Common myeloid progenitor, CD34-positive (primary cell): ENCODE results near the gene DHRSX.
"Not testable (repeated sequence)": the region's sequence is repeated elsewhere in the genome, so short reads cannot be mapped to it uniquely, and the experiment has no call there.

Source experiments
- CTCF ChIA-PET: fragments of 350-600 bp; sonication (Branson Sonifier 250); formaldehyde crosslinking; loops from one replicate; lab custom pipeline; 2021; ENCODE audit warnings: antibody characterized with exemption; lab: Charles Lee
- POLR2A ChIA-PET: fragments of 350-600 bp; sonication (Branson Sonifier 250); formaldehyde crosslinking; loops from one replicate; lab custom pipeline; 2021; ENCODE audit warnings: antibody characterized with exemption; lab: Charles Lee
- DNase-seq, 3 donors: peaks; one replicate each; pipeline versions ENCODE4 v3.0.0 to v3.0.0-alpha.2; 2013
- H3K27ac ChIP-seq, 2 experiments: 1 replicate in 1 of 2; 2 replicates in 1 of 2; pipeline ENCODE4 v1.7.0; 2013; ENCODE audit warnings: inconsistent platforms in 2 of 2, low read length in 2 of 2, mild to moderate bottlenecking in 2 of 2, low read depth in 1 of 2, moderate library complexity in 1 of 2; ENCODE audit not compliant: severe bottlenecking in 2 of 2, insufficient read depth in 1 of 2, poor library complexity in 1 of 2
- H3K27me3 ChIP-seq, 5 experiments: replicated peaks in 2 of 5; 1 replicate in 3 of 5; 2 replicates in 2 of 5; pipeline versions ENCODE4 v1.6.1 to v1.7.0; 2013; ENCODE audit warnings: low read length in 4 of 5, mild to moderate bottlenecking in 2 of 5, moderate library complexity in 2 of 5, inconsistent platforms in 1 of 5; ENCODE audit not compliant: insufficient read depth in 5 of 5, control insufficient read depth in 4 of 5
- H3K36me3 ChIP-seq, 4 experiments: 1 replicate in 2 of 4; 2 replicates in 2 of 4; pipeline versions ENCODE4 v1.6.1 to v1.7.0; 2013; ENCODE audit warnings: low read length in 3 of 4, control low read depth in 1 of 4, mild to moderate bottlenecking in 1 of 4; ENCODE audit not compliant: control insufficient read depth in 4 of 4, insufficient read depth in 4 of 4
- H3K4me1 ChIP-seq, 4 experiments: 1 replicate in 3 of 4; 2 replicates in 1 of 4; pipeline versions ENCODE4 v1.6.1 to v1.7.1; 2013; ENCODE audit warnings: low read length in 3 of 4, mild to moderate bottlenecking in 3 of 4, control low read depth in 1 of 4, inconsistent platforms in 1 of 4, moderate library complexity in 1 of 4; ENCODE audit not compliant: control insufficient read depth in 4 of 4, insufficient read depth in 4 of 4; ENCODE audit errors: control extremely low read depth in 1 of 4
- H3K4me3 ChIP-seq, 7 experiments: 1 replicate in 4 of 7; 2 replicates in 3 of 7; pipeline versions ENCODE4 v1.5.1 to v1.7.0; 2013; ENCODE audit warnings: mild to moderate bottlenecking in 7 of 7, low read length in 6 of 7, moderate library complexity in 6 of 7, inconsistent platforms in 2 of 7, low read depth in 2 of 7, control low read depth in 1 of 7; ENCODE audit not compliant: insufficient read depth in 4 of 7, control insufficient read depth in 1 of 7; ENCODE audit errors: extremely low read depth in 1 of 7
- H3K9me3 ChIP-seq, 5 experiments: 1 replicate in 4 of 5; 2 replicates in 1 of 5; pipeline versions ENCODE4 v1.6.1 to v1.7.1; 2013; ENCODE audit warnings: low read length in 4 of 5, mild to moderate bottlenecking in 2 of 5, inconsistent platforms in 1 of 5, low read depth in 1 of 5, moderate library complexity in 1 of 5; ENCODE audit not compliant: control insufficient read depth in 4 of 5, insufficient read depth in 2 of 5; ENCODE audit errors: control extremely low read depth in 1 of 5
- WGBS: methylation state at CpG from one replicate; pipeline ENCODE4 v1.1.5; 2013; ENCODE audit not compliant: insufficient coverage; 5-methylcytosine and 5-hydroxymethylcytosine counted together

The DHRSX gene

DNA sequence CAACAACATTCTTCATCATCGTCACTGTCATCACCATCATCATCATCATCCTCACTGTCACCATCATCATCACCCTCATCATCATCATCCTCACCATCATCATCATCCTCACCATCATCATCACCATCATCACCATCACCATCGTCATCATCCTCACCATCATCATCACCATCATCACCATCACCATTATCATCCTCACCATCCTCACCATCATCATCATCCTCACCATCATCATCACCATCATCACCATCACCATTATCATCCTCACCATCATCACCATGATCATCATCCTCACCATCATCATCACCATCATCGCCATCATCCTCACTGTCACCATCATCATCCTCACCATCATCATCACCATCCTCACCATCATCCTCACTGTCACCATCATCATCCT is 18.9 kb upstream of the DHRSX start:
- WGBS = 73% methylated on average over 3 of the region's 3 CpGs
- CTCF ChIA-PET, DNase-seq, H3K4me3 ChIP-seq, POLR2A ChIA-PET, H3K36me3 ChIP-seq, H3K9me3 ChIP-seq, H3K27ac ChIP-seq, H3K27me3 ChIP-seq: not testable (repeated sequence)
- peaks cover 4 to 15% (median 10%) of the 10 kb centered on the region in 4 experiments for H3K4me1 ChIP-seq

GRCh38 chrX:2517055-2517454 is 16.3 kb upstream of the DHRSX start:
- no peaks in the 10 kb centered on the region for H3K36me3 ChIP-seq
- CTCF ChIA-PET = no interaction called here
- no peak overlapping the region for H3K4me3 ChIP-seq
- 93% methylated on average over 3 of the region's 6 CpGs for WGBS
- DNase-seq = no peak
- peaks cover 4 to 19% (median 10%) of the 10 kb centered on the region in 4 experiments for H3K4me1 ChIP-seq
- no peaks in the 10 kb centered on the region for H3K9me3 ChIP-seq
- no peaks in the 10 kb centered on the region for H3K27me3 ChIP-seq
- no peak overlapping the region for H3K27ac ChIP-seq
- POLR2A ChIA-PET = no interaction called here

GRCh38 chrX:2516623-2517022 is 15.8 kb upstream of the DHRSX start:
- H3K27me3 ChIP-seq = no peaks in the 10 kb centered on the region
- 91% methylated on average over 3 of the region's 5 CpGs for WGBS
- H3K9me3 ChIP-seq = no peaks in the 10 kb centered on the region
- H3K4me1 ChIP-seq = peaks cover 4 to 15% (median 8%) of the 10 kb centered on the region in 4 experiments
- ChIA-PET POLR2A (no interaction called here), CTCF (no interaction called here)
- H3K36me3 ChIP-seq = no peaks in the 10 kb centered on the region
- no peak for DNase-seq
- no peak overlapping the region for H3K4me3 ChIP-seq
- H3K27ac ChIP-seq = no peak overlapping the region

DNA sequence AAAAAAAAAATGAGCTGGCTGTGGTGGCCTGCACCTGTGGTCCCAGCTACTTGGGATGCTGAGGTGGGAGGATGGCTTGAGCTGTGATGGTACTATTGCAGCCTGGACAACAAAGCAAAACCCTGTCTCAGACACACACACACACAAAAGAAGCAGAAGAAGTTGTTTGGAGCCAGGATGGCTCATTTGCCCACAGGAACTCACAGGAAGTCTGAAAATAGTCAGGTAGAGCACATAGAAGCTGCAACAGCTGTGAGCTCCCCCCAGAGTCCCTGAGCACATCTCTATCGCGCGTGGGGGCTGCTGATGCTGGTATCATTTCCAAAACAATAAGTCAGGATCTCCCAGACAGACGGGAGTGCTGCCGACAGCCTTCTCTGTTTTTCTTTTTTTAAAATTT is 13.4 kb upstream of the DHRSX start:
- H3K36me3 ChIP-seq = no peaks in the 10 kb centered on the region
- WGBS = 39% methylated on average over 4 of the region's 5 CpGs
- H3K9me3 ChIP-seq = no peaks in the 10 kb centered on the region
- H3K4me1 ChIP-seq = peaks cover 0 to 4% (median 0%) of the 10 kb centered on the region in 4 experiments
- no peaks in the 10 kb centered on the region for H3K27me3 ChIP-seq
- CTCF ChIA-PET = no interaction called here
- POLR2A ChIA-PET = no interaction called here
- no peak overlapping the region for H3K27ac ChIP-seq
- no peak for DNase-seq
- no peak overlapping the region for H3K4me3 ChIP-seq

- Histone ChIP-seq H3K4me3 (no peak overlapping the region), H3K36me3 (no peaks in the 10 kb centered on the region), H3K9me3 (no peaks in the 10 kb centered on the region), H3K4me1 (peaks cover 0 to 4% (median 0%) of the 10 kb centered on the region in 4 experiments), H3K27me3 (no peaks in the 10 kb centered on the region), H3K27ac (no peak overlapping the region)
- DNase-seq = no peak
- ChIA-PET POLR2A (no interaction called here), CTCF (no interaction called here)
- 96% methylated on average over 5 of the region's 6 CpGs for WGBS
Measured at GRCh38 chrX:2513121-2513664, 12.4 kb upstream of the DHRSX start.

DNA sequence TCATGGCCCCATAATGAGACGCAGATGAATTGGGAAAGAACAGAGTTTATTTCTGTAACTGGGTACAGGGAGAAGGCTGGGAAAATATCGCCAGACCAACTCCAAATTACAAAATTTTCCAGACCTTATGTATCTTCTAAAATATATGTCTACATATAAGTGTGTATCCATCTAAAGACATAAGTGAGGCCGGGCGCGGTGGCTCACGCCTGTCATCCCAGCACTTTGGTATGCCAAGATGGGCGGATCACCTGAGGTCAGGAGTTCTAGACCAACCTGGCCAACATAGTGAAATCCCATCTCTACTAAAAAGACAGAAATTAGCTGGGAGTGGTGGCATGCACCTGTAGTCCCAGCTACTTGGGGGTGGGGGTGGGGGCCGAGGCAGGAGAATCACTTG is 11.7 kb upstream of the DHRSX start:
- DNase-seq = no peak
- POLR2A ChIA-PET = no interaction called here
- Histone ChIP-seq H3K4me1 (peaks cover 0 to 4% (median 0%) of the 10 kb centered on the region in 4 experiments), H3K4me3 (no peak overlapping the region), H3K27ac (no peak overlapping the region), H3K9me3 (no peaks in the 10 kb centered on the region), H3K27me3 (no peaks in the 10 kb centered on the region), H3K36me3 (no peaks in the 10 kb centered on the region)
- 100% methylated on average over 1 of the region's 8 CpGs for WGBS
- CTCF ChIA-PET = no interaction called here

GRCh38 chrX:2511326-2511725 is 10.6 kb upstream of the DHRSX start:
- ChIA-PET CTCF (no interaction called here), POLR2A (no interaction called here)
- Histone ChIP-seq H3K4me1 (peaks cover 0 to 4% (median 0%) of the 10 kb centered on the region in 4 experiments), H3K27ac (no peak overlapping the region), H3K4me3 (no peak overlapping the region), H3K27me3 (no peaks in the 10 kb centered on the region), H3K36me3 (no peaks in the 10 kb centered on the region), H3K9me3 (no peaks in the 10 kb centered on the region)
- no peak for DNase-seq
- WGBS = 100% methylated on average over 2 of the region's 6 CpGs
